Endothelial cell of umbilical vein (primary cell): Measurements from ENCODE around the gene GALNT10.

ENCODE experiments used
- MYC ChIP-seq: IDR thresholded peaks from one replicate; pipeline ENCODE4 v1.6.1; 2011; ENCODE audit warnings: mild to moderate bottlenecking, low read depth, low read length
- TF ChIP-seq, protein P1 (sequence below), 2 donors: IDR thresholded peaks; 1 replicate in 1 of 2; 2 replicates in 1 of 2; pipeline ENCODE4 v1.5.1; 2011; ENCODE audit warnings: low read length in 2 of 2, mild to moderate bottlenecking in 2 of 2, moderate library complexity in 2 of 2, control low read depth in 1 of 2, inconsistent platforms in 1 of 2, low read depth in 1 of 2; ENCODE audit not compliant: insufficient read depth in 1 of 2; ENCODE audit errors: extremely low read depth in 1 of 2
- TF ChIP-seq, protein P2 (sequence below): IDR thresholded peaks from 2 replicates; pipeline ENCODE4 v1.6.1; 2011; ENCODE audit not compliant: insufficient read depth, insufficient read length

DNA sequence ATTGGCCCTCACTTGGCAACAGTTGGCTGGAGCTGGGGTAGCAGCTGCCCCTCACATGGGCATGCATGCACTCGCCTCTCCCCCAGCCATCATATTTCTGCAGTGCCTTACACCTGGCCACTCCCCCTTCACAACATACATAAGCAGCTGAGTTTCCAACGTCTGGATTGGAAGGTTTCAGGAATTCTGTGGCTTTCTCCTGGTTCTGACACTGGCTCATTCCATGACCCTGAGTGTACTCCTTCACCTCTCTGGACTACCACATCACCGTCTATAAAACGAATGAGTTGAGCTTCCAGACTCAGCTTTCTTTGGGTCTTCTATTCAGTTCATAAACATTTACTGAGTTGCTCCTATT lies 84.3 kb downstream of the GALNT10 start:
- TF ChIP-seq, protein P1, sequence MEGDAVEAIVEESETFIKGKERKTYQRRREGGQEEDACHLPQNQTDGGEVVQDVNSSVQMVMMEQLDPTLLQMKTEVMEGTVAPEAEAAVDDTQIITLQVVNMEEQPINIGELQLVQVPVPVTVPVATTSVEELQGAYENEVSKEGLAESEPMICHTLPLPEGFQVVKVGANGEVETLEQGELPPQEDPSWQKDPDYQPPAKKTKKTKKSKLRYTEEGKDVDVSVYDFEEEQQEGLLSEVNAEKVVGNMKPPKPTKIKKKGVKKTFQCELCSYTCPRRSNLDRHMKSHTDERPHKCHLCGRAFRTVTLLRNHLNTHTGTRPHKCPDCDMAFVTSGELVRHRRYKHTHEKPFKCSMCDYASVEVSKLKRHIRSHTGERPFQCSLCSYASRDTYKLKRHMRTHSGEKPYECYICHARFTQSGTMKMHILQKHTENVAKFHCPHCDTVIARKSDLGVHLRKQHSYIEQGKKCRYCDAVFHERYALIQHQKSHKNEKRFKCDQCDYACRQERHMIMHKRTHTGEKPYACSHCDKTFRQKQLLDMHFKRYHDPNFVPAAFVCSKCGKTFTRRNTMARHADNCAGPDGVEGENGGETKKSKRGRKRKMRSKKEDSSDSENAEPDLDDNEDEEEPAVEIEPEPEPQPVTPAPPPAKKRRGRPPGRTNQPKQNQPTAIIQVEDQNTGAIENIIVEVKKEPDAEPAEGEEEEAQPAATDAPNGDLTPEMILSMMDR (IDR thresholded peaks at IDR 0.05; ENCODE audit: extremely low read depth in 1 of 2, insufficient read depth in 1 of 2, low read depth in 1 of 2, low read length in 2 of 2): no peak
- TF ChIP-seq MYC: no peak
- TF ChIP-seq, protein P2, sequence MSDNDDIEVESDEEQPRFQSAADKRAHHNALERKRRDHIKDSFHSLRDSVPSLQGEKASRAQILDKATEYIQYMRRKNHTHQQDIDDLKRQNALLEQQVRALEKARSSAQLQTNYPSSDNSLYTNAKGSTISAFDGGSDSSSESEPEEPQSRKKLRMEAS: no peak
